Retinal pigment epithelial cell (primary cell): ENCODE data around the gene EP400.

ENCODE experiments used
- DNase-seq: peaks from one replicate; pipeline ENCODE4 v3.0.0-alpha.2; 2010; ENCODE audit warnings: low read depth
- H3K4me3 ChIP-seq: 2 replicates; pipeline ENCODE4 v1.5.1; 2011; ENCODE audit warnings: mild to moderate bottlenecking, low read length, control low read depth, moderate library complexity
- CTCF ChIP-seq: conservative IDR thresholded peaks from 2 replicates; pipeline ENCODE4 v1.5.1; 2011; ENCODE audit warnings: low read depth, low read length, control low read depth, inconsistent platforms

Gene EP400

DNA sequence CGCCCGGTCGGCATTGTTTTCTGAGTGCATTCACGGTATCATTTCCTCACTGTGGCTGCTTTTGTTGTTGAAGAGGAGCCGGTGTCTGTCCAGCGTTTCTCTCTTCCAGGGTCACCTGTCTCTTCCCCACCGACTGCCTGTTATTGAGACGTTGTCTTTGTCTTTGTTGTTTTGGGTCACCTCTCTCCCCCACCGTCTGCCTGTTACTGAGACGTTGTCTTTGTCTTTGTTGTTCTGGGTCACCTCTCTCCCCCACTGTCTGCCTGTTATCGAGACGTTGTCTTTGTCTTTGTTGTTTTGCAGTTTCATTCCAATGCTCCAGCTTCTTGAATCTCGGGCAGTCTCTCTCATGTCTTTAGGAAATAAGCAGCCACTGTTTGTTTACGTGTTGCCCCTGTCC is 124.5 kb downstream of the EP400 start:
- no peak for DNase-seq
- TF ChIP-seq CTCF, result no peak
- H3K4me3 ChIP-seq, result no peak overlapping the region

DNA sequence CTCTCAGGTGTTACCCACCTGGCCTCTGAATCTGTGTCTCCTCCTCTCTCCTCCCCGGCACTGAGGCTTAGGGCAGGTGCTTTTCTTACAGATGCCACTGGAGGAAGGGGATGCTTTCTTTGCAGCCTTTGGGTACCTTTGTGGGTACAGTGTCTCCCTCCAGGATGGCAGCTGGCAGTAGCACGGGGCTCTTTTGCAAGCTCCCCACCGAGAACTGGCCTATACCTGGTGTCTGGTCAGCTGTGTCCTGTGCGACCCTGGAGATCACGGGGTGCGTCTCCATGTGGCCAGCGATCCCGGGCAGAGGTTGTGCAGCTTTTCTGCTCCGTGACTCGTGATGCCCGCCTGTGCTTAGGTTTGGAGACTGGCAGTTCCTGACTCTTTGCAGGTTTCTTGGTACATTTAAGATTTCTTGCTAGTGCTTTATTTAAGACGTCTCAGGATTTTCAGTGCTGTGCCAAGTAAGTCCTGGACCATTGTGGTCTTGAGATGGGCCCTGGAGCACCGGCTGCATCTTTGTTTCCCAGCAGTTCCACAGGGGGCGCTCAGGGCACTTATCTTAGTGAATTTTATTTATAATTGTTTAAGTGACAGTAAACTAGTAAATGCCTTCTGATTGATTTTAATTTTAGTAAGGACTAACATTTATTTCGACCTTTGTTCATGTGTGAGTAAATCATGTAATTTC is 125.4 kb downstream of the EP400 start:
- peak; percentile 45 for TF ChIP-seq CTCF
- no peak overlapping the region for H3K4me3 ChIP-seq
- no peak for DNase-seq

- no peak for TF ChIP-seq CTCF
- H3K4me3 ChIP-seq, result no peak overlapping the region
- no peak for DNase-seq
These were observed 126.2 kb downstream of the EP400 start for GRCh38 chr12:132075714-132076553.

- no peak for TF ChIP-seq CTCF
- DNase-seq, result no peak
- H3K4me3 ChIP-seq, result no peak overlapping the region
These were observed 127.0 kb downstream of the EP400 start for GRCh38 chr12:132076711-132077110.

- DNase-seq, result no peak
- H3K4me3 ChIP-seq, result no peak overlapping the region
- no peak for TF ChIP-seq CTCF
These were observed 127.8 kb downstream of the EP400 start for GRCh38 chr12:132077322-132078100.

- no peak overlapping the region for H3K4me3 ChIP-seq
- no peak for TF ChIP-seq CTCF
- DNase-seq, result no peak
These were observed 128.4 kb downstream of the EP400 start for GRCh38 chr12:132078190-132078589.
